Loucy (cell line): ENCODE measurements around the gene AGXT2.

Experiments
- EZH2phosphoT487 ChIP-seq: fragments of 200-600 bp; IDR thresholded peaks from 2 replicates; pipeline ENCODE4 v1.6.1; 2018; ENCODE audit warnings: antibody characterized with exemption, mild to moderate bottlenecking, moderate library complexity, borderline replicate concordance
- TF ChIP-seq, protein P1 (sequence below): fragments of 200-600 bp; sonication (generic); conservative IDR thresholded peaks from 2 replicates; pipeline ENCODE4 v1.5.1; 2014; ENCODE audit warnings: mild to moderate bottlenecking, antibody characterized with exemption, low read length

DNA sequence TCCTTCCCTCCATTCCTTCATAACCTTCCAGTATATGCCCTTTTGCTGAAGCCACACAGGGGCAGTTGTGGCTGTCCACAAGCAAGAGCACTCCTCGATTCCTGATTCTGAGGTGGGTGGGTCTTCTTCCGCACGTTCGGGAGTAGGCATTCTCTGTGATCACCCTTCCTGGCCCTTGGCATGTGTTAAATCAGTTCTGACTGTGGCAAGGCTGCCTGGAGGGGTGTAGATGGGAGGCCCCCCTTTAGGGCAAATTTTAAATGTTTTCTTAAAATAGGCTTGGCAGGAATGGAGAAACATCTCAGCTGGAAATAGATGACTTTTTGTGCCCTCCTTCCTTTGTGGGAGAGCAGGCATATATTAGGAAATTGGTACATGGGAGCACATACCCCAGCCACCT, 3.1 kb downstream of the AGXT2 start:
- TF ChIP-seq, protein P1, sequence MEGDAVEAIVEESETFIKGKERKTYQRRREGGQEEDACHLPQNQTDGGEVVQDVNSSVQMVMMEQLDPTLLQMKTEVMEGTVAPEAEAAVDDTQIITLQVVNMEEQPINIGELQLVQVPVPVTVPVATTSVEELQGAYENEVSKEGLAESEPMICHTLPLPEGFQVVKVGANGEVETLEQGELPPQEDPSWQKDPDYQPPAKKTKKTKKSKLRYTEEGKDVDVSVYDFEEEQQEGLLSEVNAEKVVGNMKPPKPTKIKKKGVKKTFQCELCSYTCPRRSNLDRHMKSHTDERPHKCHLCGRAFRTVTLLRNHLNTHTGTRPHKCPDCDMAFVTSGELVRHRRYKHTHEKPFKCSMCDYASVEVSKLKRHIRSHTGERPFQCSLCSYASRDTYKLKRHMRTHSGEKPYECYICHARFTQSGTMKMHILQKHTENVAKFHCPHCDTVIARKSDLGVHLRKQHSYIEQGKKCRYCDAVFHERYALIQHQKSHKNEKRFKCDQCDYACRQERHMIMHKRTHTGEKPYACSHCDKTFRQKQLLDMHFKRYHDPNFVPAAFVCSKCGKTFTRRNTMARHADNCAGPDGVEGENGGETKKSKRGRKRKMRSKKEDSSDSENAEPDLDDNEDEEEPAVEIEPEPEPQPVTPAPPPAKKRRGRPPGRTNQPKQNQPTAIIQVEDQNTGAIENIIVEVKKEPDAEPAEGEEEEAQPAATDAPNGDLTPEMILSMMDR = no peak
- TF ChIP-seq EZH2phosphoT487 = no peak
